Chondrocyte (in vitro differentiated cells): ENCODE data around the gene ST6GALNAC1. TPM values are rescaled to one million over a fixed set of nuclear protein-coding genes. Genes with fewer than 3 reads are reported as not detected.

Source experiments
- DNase-seq: peaks from one replicate; pipeline ENCODE4 v3.0.0; 2021; ENCODE audit warnings: mixed read lengths, low spot score
- H3K27ac Mint-ChIP-seq: one replicate; pipeline ENCODE4 v1.8.0; 2021; ENCODE audit warnings: mild to moderate bottlenecking, moderate library complexity, mixed read lengths; ENCODE audit not compliant: unreplicated experiment
- H3K27me3 Mint-ChIP-seq: 2 replicates; pipeline ENCODE4 v1.8.0; 2021; ENCODE audit warnings: low read depth, mixed read lengths
- H3K36me3 Mint-ChIP-seq: 2 replicates; pipeline ENCODE4 v1.8.0; 2021; ENCODE audit warnings: low read depth, mixed read lengths
- H3K4me1 Mint-ChIP-seq: 2 replicates; pipeline ENCODE4 v1.8.0; 2021; ENCODE audit warnings: low read depth, mild to moderate bottlenecking, mixed read lengths
- H3K4me3 Mint-ChIP-seq: one replicate; pipeline ENCODE4 v1.8.0; 2021; ENCODE audit warnings: mild to moderate bottlenecking, moderate library complexity, mixed read lengths; ENCODE audit not compliant: unreplicated experiment
- H3K9me3 Mint-ChIP-seq: 2 replicates; pipeline ENCODE4 v1.8.0; 2021; ENCODE audit warnings: low read depth, mixed read lengths
- CTCF ChIP-seq: fragments of 200-600 bp; sonication (generic); IDR thresholded peaks from 2 replicates; pipeline ENCODE4 v1.5.0; 2021; ENCODE audit warnings: antibody characterized with exemption, mild to moderate bottlenecking, moderate library complexity
- total RNA-seq: library from RNA; stranded (reverse); gene quantifications from 3 replicates; pipeline ENCODE4 v1.2.1, GENCODE V29; 2021

The ST6GALNAC1 gene
- total RNA-seq, 1 donor from 2014 or later = not detected

- H3K4me3 Mint-ChIP-seq = no peak overlapping the region
- H3K9me3 Mint-ChIP-seq = no peaks in the 10 kb centered on the region
- no peaks in the 10 kb centered on the region for H3K27me3 Mint-ChIP-seq
- H3K27ac Mint-ChIP-seq = no peak overlapping the region
- TF ChIP-seq CTCF = no peak
- no peak for DNase-seq
- peaks cover 18% of the 10 kb centered on the region for H3K4me1 Mint-ChIP-seq
- peaks cover 13% of the 10 kb centered on the region for H3K36me3 Mint-ChIP-seq
These were observed 32.1 kb upstream of the ST6GALNAC1 start for GRCh38 chr17:76675648-76676047.

DNA sequence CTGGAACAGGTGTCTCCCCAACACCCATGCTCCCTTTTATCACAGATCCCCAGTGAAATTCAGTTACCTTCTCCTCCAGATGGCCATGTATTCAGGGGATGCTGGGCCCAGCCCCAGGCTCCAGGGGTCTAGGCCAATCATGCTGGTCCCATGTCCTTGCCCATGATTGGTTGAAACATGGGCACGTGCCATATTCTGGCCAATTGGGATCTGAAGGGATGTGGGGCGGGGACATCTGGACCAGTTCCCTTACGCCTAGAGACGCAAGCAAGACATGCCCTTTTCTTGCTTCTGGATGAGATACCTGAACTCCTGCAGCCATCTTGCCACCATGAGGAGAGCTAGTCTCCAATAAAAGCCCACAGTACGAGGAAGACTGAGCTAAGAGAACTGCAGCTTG, 31.0 kb upstream of the ST6GALNAC1 start:
- no peaks in the 10 kb centered on the region for H3K27me3 Mint-ChIP-seq
- no peak for DNase-seq
- H3K27ac Mint-ChIP-seq = no peak overlapping the region
- peaks cover 10% of the 10 kb centered on the region for H3K36me3 Mint-ChIP-seq
- H3K4me3 Mint-ChIP-seq = no peak overlapping the region
- H3K9me3 Mint-ChIP-seq = peaks cover 3% of the 10 kb centered on the region
- TF ChIP-seq CTCF = no peak
- peaks cover 19% of the 10 kb centered on the region for H3K4me1 Mint-ChIP-seq

GRCh38 chr17:76673729-76674128, 30.2 kb upstream of the ST6GALNAC1 start:
- Mint-ChIP-seq H3K27me3 (no peaks in the 10 kb centered on the region), H3K36me3 (peaks cover 8% of the 10 kb centered on the region), H3K9me3 (peaks cover 3% of the 10 kb centered on the region), H3K4me3 (no peak overlapping the region), H3K27ac (no peak overlapping the region), H3K4me1 (peaks cover 19% of the 10 kb centered on the region)
- DNase-seq = no peak
- TF ChIP-seq CTCF = no peak

DNA sequence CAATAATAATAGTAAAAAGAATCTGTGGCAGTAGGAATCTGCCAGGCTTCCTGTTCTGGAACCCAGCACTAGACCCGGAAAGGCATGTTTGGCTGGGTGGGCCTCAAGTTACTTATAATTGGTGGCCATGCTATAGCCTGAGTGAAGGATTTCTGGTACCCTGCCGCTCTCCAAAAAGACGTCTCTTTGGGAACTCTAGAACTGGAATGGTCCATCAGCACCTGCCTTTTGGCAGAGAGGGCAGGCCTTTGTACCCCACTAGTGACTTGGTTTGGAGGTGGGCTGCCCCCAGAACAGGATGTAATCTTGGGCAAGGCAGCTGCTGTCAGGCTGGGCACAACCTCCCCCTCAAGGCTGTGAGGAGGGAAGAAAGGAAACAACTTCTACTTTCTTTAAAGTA, 29.3 kb upstream of the ST6GALNAC1 start:
- Mint-ChIP-seq H3K9me3 (peaks cover 3% of the 10 kb centered on the region), H3K27me3 (no peaks in the 10 kb centered on the region), H3K27ac (no peak overlapping the region), H3K36me3 (peaks cover 8% of the 10 kb centered on the region), H3K4me3 (no peak overlapping the region), H3K4me1 (peaks cover 19% of the 10 kb centered on the region)
- TF ChIP-seq CTCF = no peak
- no peak for DNase-seq

GRCh38 chr17:76672270-76672851, 28.8 kb upstream of the ST6GALNAC1 start:
- Mint-ChIP-seq H3K27ac (peak overlapping the region; percentile 87), H3K36me3 (peaks cover 8% of the 10 kb centered on the region), H3K9me3 (peaks cover 3% of the 10 kb centered on the region), H3K27me3 (no peaks in the 10 kb centered on the region), H3K4me3 (peak overlapping the region; percentile 81), H3K4me1 (peaks cover 19% of the 10 kb centered on the region)
- no peak for DNase-seq
- no peak for TF ChIP-seq CTCF
